Gastroesophageal sphincter (tissue), 4 donors: ENCODE measurements around the gene ISCA2. TPM values are rescaled to one million over a fixed set of nuclear protein-coding genes. Genes with fewer than 3 reads are reported as not detected.

Experiments
- ATAC-seq: fragments of 150-250 bp; one replicate; pipeline ENCODE4 v1.9.1; 2016; ENCODE audit warnings: mild to moderate bottlenecking, moderate library complexity
- H3K27ac ChIP-seq, 4 donors: fragments of 200-600 bp; sonication (generic) in 3 of 4; 1 replicate in 3 of 4; 2 replicates in 1 of 4; pipeline ENCODE4 v1.5.1; 2016 to 2019
- H3K27me3 ChIP-seq: fragments of 200-600 bp; sonication (generic); one replicate; pipeline ENCODE4 v1.5.1; 2019
- H3K36me3 ChIP-seq, 2 donors: fragments of 200-600 bp; sonication (generic); one replicate each; pipeline ENCODE4 v1.5.1; 2019; ENCODE audit warnings: control low read depth in 1 of 2
- H3K4me1 ChIP-seq, 3 donors: fragments of 200-600 bp; sonication (generic); 1 replicate in 2 of 3; 2 replicates in 1 of 3; pipeline ENCODE4 v1.5.1; 2016 to 2019; ENCODE audit warnings: control low read depth in 2 of 3
- H3K4me3 ChIP-seq, 2 donors: fragments of 200-600 bp; sonication (generic); one replicate each; pipeline ENCODE4 v1.5.1; 2019; ENCODE audit warnings: mild to moderate bottlenecking in 1 of 2, moderate library complexity in 1 of 2
- H3K9me3 ChIP-seq, 3 donors: fragments of 200-600 bp; sonication (generic); one replicate each; pipeline ENCODE4 v1.5.1; 2017 to 2019; ENCODE audit warnings: control low read depth in 2 of 3
- CTCF ChIP-seq, 4 experiments: fragments of 200-600 bp in 2 of 4; fragments of 450-650 bp in 2 of 4; sonication (generic) in 1 of 4; IDR thresholded peaks; one replicate each; pipeline ENCODE4 v1.5.1; 2017 to 2019; ENCODE audit warnings: antibody characterized with exemption in 4 of 4, mild to moderate bottlenecking in 2 of 4, moderate library complexity in 2 of 4
- EP300 ChIP-seq: sonication (generic); formaldehyde crosslinking; IDR thresholded peaks from one replicate; pipeline ENCODE4 v1.6.1; 2017; ENCODE audit warnings: antibody characterized with exemption, mild to moderate bottlenecking
- POLR2A ChIP-seq, 2 donors: fragments of 450-650 bp; IDR thresholded peaks; one replicate each; pipeline ENCODE4 v1.6.1; 2017; ENCODE audit warnings: antibody characterized with exemption in 2 of 2, mild to moderate bottlenecking in 2 of 2, moderate library complexity in 1 of 2
- POLR2AphosphoS5 ChIP-seq: sonication (generic); formaldehyde crosslinking; IDR thresholded peaks from one replicate; pipeline ENCODE4 v1.6.1; 2017; ENCODE audit warnings: antibody characterized with exemption
- WGBS, 2 donors: methylation state at CpG; one replicate each; pipeline ENCODE4 v1.1.5; 2018; ENCODE audit warnings: low coverage in 1 of 2; 5-methylcytosine and 5-hydroxymethylcytosine counted together
- total RNA-seq, 4 donors: library from RNA; depleted of rRNA; stranded (reverse); fragments of >200 nt; gene quantifications; one replicate each; pipeline ENCODE4 v1.1.0, GENCODE V29; 2016

The ISCA2 gene
- total RNA-seq, 4 donors from 2014 or later: 10.6 to 16.3 (median 10.9) TPM

- H3K27me3 ChIP-seq: no peaks in the 10 kb centered on the region
- peaks cover 0 to 9% of the 10 kb centered on the region in 2 donors for H3K36me3 ChIP-seq
- peaks cover 0 to 8% (median 0%) of the 10 kb centered on the region in 3 donors for H3K4me1 ChIP-seq
- no peak overlapping the region for H3K27ac ChIP-seq
- no peak for TF ChIP-seq POLR2A (IDR thresholded peaks at IDR 0.05)
- no peak for TF ChIP-seq EP300
- TF ChIP-seq POLR2AphosphoS5: no peak
- no peak for TF ChIP-seq CTCF (IDR thresholded peaks at IDR 0.05)
- H3K9me3 ChIP-seq: no peaks in the 10 kb centered on the region
- WGBS, 2 donors: 80 to 95% methylated on average over 2 of the region's 2 CpGs
- ATAC-seq: no peak
- H3K4me3 ChIP-seq: no peak overlapping the region
These were observed 28.2 kb upstream of the ISCA2 start for GRCh38 chr14:74465335-74465734.

DNA sequence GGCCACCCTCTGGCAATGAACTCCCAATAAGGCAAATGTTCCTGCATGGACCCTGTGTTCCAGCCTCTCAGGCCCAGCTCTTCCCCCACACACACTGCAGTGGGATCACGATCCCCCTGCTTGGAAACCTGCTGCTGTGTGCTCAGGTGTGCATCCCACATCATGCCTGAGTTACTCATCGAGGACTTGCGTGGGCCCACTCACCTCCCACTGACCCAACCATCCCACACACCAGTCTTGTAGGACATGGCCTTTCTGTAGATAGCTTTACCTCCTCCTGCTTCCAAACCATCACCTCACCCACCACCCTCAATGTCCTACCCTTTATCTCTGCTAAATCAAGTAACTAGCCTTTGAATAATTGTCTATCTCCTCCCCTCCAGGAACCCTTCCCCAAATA, 25.1 kb upstream of the ISCA2 start:
- Histone ChIP-seq H3K36me3 (peaks cover 0 to 35% of the 10 kb centered on the region in 2 donors), H3K27ac (no peak overlapping the region), H3K27me3 (no peaks in the 10 kb centered on the region), H3K4me1 (peaks cover 0 to 12% (median 0%) of the 10 kb centered on the region in 3 donors), H3K9me3 (no peaks in the 10 kb centered on the region), H3K4me3 (no peak overlapping the region)
- WGBS, 2 donors: 98 to 100% methylated on average over 1 to 3 of the region's 3 CpGs
- no peak for TF ChIP-seq EP300
- TF ChIP-seq POLR2A (IDR thresholded peaks at IDR 0.05): no peak
- no peak for TF ChIP-seq CTCF (IDR thresholded peaks at IDR 0.05)
- no peak for TF ChIP-seq POLR2AphosphoS5
- ATAC-seq: no peak

DNA sequence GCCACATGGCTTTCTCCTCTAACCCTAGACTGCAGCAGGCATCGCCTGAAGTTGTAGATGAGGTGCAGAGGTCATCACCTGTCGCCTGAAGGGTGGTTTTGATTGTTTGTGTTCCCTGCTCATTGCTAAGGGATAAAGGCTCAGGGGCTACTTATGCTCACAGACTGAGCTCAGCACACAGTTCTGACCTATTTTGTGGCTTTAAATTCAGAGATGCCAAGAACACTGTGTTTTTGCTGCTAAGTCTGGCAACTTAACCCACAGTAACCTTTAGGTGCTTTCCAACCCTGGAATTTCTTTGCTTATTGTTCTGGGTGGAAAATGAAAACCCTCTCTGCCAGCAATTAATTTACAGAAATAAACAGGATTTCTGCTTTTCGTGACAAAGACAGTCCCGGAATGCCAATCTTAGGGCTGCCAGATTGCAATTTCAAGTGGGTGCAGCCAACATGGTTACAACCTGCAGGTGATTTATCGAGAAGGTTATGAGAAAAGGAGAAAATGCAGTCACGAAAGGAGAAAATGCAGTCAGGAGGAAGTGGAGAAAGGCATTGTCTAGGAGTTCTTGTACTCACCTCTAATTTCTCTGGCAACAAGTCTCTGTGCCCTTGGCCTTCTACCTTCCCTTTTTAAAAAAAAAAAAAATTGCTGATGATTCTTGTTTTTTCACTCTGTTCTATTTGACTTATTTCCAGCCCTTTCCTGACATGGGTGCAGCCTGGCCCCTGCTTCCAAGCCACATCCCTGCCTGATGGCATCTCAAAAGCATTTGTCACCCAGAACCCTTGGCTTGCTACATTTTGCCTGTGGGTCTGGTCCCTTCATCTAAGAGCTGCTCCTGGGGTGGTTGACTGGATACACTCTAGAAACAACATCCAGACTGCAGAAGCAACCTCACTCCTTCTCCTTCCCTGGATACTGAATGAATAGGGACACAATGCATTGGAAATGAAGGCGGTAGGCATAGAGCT, 23.7 kb upstream of the ISCA2 start:
- no peaks in the 10 kb centered on the region for H3K27me3 ChIP-seq
- H3K27ac ChIP-seq: no peak overlapping the region
- peaks cover 0 to 49% of the 10 kb centered on the region in 2 donors for H3K36me3 ChIP-seq
- peaks cover 0 to 12% (median 0%) of the 10 kb centered on the region in 3 donors for H3K4me1 ChIP-seq
- TF ChIP-seq POLR2A (IDR thresholded peaks at IDR 0.05): no peak
- no peak for TF ChIP-seq CTCF (IDR thresholded peaks at IDR 0.05)
- no peak for TF ChIP-seq POLR2AphosphoS5
- no peak for TF ChIP-seq EP300
- H3K9me3 ChIP-seq: no peaks in the 10 kb centered on the region
- no peak for ATAC-seq
- whole genome bisulfite sequencing, 2 donors: 63 to 68% methylated on average over 3 to 6 of the region's 7 CpGs
- no peak overlapping the region for H3K4me3 ChIP-seq

- WGBS, 2 donors: 80 to 93% methylated on average over 2 of the region's 2 CpGs
- no peak for ATAC-seq
- H3K27ac ChIP-seq: no peak overlapping the region
- peaks cover 0 to 12% (median 0%) of the 10 kb centered on the region in 3 donors for H3K4me1 ChIP-seq
- peaks cover 0 to 76% of the 10 kb centered on the region in 2 donors for H3K36me3 ChIP-seq
- no peaks in the 10 kb centered on the region for H3K9me3 ChIP-seq
- TF ChIP-seq CTCF (IDR thresholded peaks at IDR 0.05): no peak
- TF ChIP-seq EP300: no peak
- no peak for TF ChIP-seq POLR2AphosphoS5
- no peak for TF ChIP-seq POLR2A (IDR thresholded peaks at IDR 0.05)
- no peak overlapping the region for H3K4me3 ChIP-seq
- no peaks in the 10 kb centered on the region for H3K27me3 ChIP-seq
These were observed 21.0 kb upstream of the ISCA2 start for GRCh38 chr14:74472601-74473000.

DNA sequence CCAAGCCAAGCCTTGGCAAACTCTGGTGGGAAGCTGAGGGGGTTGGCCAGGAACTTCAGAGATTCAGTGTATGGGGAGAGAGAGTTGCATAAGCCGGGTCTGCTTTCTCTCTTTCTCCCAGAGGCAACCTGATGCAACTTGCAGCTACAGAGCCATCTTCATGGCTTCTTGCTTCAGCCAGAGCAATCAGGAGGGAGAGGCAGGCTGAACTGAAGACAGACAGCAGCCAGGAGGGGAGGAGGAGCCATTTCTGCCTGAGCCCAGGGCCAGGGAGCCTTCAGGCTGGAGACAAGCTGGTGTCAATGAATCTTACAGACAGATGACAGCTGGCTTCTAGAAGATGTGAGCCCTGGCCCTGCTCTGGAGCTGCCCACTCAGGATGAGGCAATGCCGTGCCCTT, 19.2 kb upstream of the ISCA2 start:
- Histone ChIP-seq H3K9me3 (no peaks in the 10 kb centered on the region), H3K36me3 (peaks cover 0 to 85% of the 10 kb centered on the region in 2 donors), H3K4me3 (no peak overlapping the region), H3K4me1 (peaks cover 0 to 7% (median 0%) of the 10 kb centered on the region in 3 donors), H3K27me3 (no peaks in the 10 kb centered on the region), H3K27ac (no peak overlapping the region)
- no peak for TF ChIP-seq POLR2A (IDR thresholded peaks at IDR 0.05)
- no peak for TF ChIP-seq EP300
- TF ChIP-seq POLR2AphosphoS5: no peak
- TF ChIP-seq CTCF (IDR thresholded peaks at IDR 0.05): no peak
- no peak for ATAC-seq
- no CpG with 5 or more reads among the region's 2 CpGs for WGBS, 2 donors
